ENCODE measurements around the gene SBK1. TPM values are rescaled to one million over a fixed set of nuclear protein-coding genes. Genes with fewer than 3 reads are reported as not detected.

SBK1 gene
- total and polyA plus RNA-seq, 4 donors, result 6.5 to 117 (median 57.2) TPM

DNA sequence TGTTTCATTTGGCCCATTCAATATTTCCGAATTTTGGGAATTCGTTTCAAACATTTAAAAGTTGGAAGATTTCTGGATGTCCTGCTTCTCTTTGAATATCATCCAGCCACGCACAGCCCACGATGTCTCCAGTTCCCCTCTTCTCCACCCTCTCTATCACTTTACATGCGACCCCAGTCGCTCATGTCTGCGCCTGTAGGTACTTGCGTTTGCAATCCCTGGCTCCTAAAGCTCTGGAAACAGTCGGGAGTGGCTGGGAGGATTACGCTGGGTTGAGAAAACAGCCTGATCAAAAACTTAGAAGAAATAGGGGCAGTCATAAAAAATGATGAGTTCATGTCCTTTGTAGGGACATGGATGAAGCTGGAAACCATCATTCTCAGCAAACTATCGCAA, 1.5 kb upstream of the SBK1 start:
- no peak overlapping the region for H3K4me3 ChIP-seq (ENCODE audit: low read depth, low read length)

GRCh38 chr16:28292731-28293600, 641 bp downstream of the SBK1 start:
- H3K27ac ChIP-seq (ENCODE audit: low read depth, low read length), result peak overlapping the region; percentile 25
- DNase-seq (ENCODE audit: low read depth in 4 of 6, low spot score in 6 of 6), result peak in 2 of 6 donors; percentile 88 to 92
- H3K36me3 ChIP-seq (ENCODE audit: control insufficient read depth, insufficient read depth, low read length), result peaks cover 13% of the 10 kb centered on the region
- H3K9me3 ChIP-seq (ENCODE audit: control insufficient read depth, insufficient read depth, low read length), result no peaks in the 10 kb centered on the region
- H3K4me3 ChIP-seq (ENCODE audit: low read depth, low read length), result peak overlapping the region; percentile 73
- no peaks in the 10 kb centered on the region for H3K27me3 ChIP-seq (ENCODE audit: control insufficient read depth, insufficient read depth, low read length)
- peaks cover 45% of the 10 kb centered on the region for H3K4me1 ChIP-seq (ENCODE audit: control insufficient read depth, insufficient read depth, low read length)
- WGBS (ENCODE audit: insufficient coverage), result under 1% methylated on average over 42 of the region's 60 CpGs

More for the DNA sequence above, 1.5 kb upstream of the SBK1 start:
- Histone ChIP-seq H3K4me1 (ENCODE audit: control insufficient read depth, insufficient read depth, low read length) (peaks cover 31% of the 10 kb centered on the region), H3K36me3 (ENCODE audit: control insufficient read depth, insufficient read depth, low read length) (peaks cover 4% of the 10 kb centered on the region), H3K9me3 (ENCODE audit: control insufficient read depth, insufficient read depth, low read length) (no peaks in the 10 kb centered on the region), H3K27me3 (ENCODE audit: control insufficient read depth, insufficient read depth, low read length) (no peaks in the 10 kb centered on the region), H3K27ac (ENCODE audit: low read depth, low read length) (no peak overlapping the region)
- DNase-seq (ENCODE audit: low read depth in 4 of 6, low spot score in 6 of 6), result peak in 1 of 6 donors; percentile 68
- 38% methylated on average over 8 of the region's 11 CpGs for WGBS (ENCODE audit: insufficient coverage)

- H3K36me3 ChIP-seq (ENCODE audit: control insufficient read depth, insufficient read depth, low read length), result peaks cover 18% of the 10 kb centered on the region
- no peaks in the 10 kb centered on the region for H3K27me3 ChIP-seq (ENCODE audit: control insufficient read depth, insufficient read depth, low read length)
- peak in 1 of 6 donors; percentile 63 for DNase-seq (ENCODE audit: low read depth in 4 of 6, low spot score in 6 of 6)
- peak overlapping the region; percentile 73 for H3K4me3 ChIP-seq (ENCODE audit: low read depth, low read length)
- peaks cover 51% of the 10 kb centered on the region for H3K4me1 ChIP-seq (ENCODE audit: control insufficient read depth, insufficient read depth, low read length)
- peak overlapping the region; percentile 25 for H3K27ac ChIP-seq (ENCODE audit: low read depth, low read length)
- WGBS (ENCODE audit: insufficient coverage), result 5% methylated on average over 4 of the region's 10 CpGs
- no peaks in the 10 kb centered on the region for H3K9me3 ChIP-seq (ENCODE audit: control insufficient read depth, insufficient read depth, low read length)
These were observed 1.3 kb downstream of the SBK1 start for GRCh38 chr16:28293601-28293960.

- WGBS (ENCODE audit: insufficient coverage), result 74% methylated on average over 6 of the region's 6 CpGs
- Histone ChIP-seq H3K4me1 (ENCODE audit: control insufficient read depth, insufficient read depth, low read length) (peaks cover 52% of the 10 kb centered on the region), H3K27ac (ENCODE audit: low read depth, low read length) (no peak overlapping the region), H3K4me3 (ENCODE audit: low read depth, low read length) (peak overlapping the region; percentile 73), H3K9me3 (ENCODE audit: control insufficient read depth, insufficient read depth, low read length) (no peaks in the 10 kb centered on the region), H3K27me3 (ENCODE audit: control insufficient read depth, insufficient read depth, low read length) (no peaks in the 10 kb centered on the region), H3K36me3 (ENCODE audit: control insufficient read depth, insufficient read depth, low read length) (peaks cover 21% of the 10 kb centered on the region)
- DNase-seq (ENCODE audit: low read depth in 4 of 6, low spot score in 6 of 6), result peak in 1 of 6 donors; percentile 6
These were observed 1.9 kb downstream of the SBK1 start for GRCh38 chr16:28294201-28294600.

- H3K36me3 ChIP-seq (ENCODE audit: control insufficient read depth, insufficient read depth, low read length), result peaks cover 28% of the 10 kb centered on the region
- peak overlapping the region; percentile 24 for H3K4me3 ChIP-seq (ENCODE audit: low read depth, low read length)
- DNase-seq (ENCODE audit: low read depth in 4 of 6, low spot score in 6 of 6), result peak in 1 of 6 donors; percentile 51
- 55% methylated on average over 6 of the region's 11 CpGs for WGBS (ENCODE audit: insufficient coverage)
- H3K27me3 ChIP-seq (ENCODE audit: control insufficient read depth, insufficient read depth, low read length), result no peaks in the 10 kb centered on the region
- peaks cover 52% of the 10 kb centered on the region for H3K4me1 ChIP-seq (ENCODE audit: control insufficient read depth, insufficient read depth, low read length)
- no peaks in the 10 kb centered on the region for H3K9me3 ChIP-seq (ENCODE audit: control insufficient read depth, insufficient read depth, low read length)
- no peak overlapping the region for H3K27ac ChIP-seq (ENCODE audit: low read depth, low read length)
These were observed 3.0 kb downstream of the SBK1 start for GRCh38 chr16:28295276-28295675.

- Histone ChIP-seq H3K27ac (ENCODE audit: low read depth, low read length) (no peak overlapping the region), H3K27me3 (ENCODE audit: control insufficient read depth, insufficient read depth, low read length) (no peaks in the 10 kb centered on the region), H3K4me3 (ENCODE audit: low read depth, low read length) (no peak overlapping the region), H3K9me3 (ENCODE audit: control insufficient read depth, insufficient read depth, low read length) (no peaks in the 10 kb centered on the region), H3K4me1 (ENCODE audit: control insufficient read depth, insufficient read depth, low read length) (peaks cover 52% of the 10 kb centered on the region), H3K36me3 (ENCODE audit: control insufficient read depth, insufficient read depth, low read length) (peaks cover 39% of the 10 kb centered on the region)
- DNase-seq (ENCODE audit: low read depth in 4 of 6, low spot score in 6 of 6), result no peak
- 56% methylated on average over 2 of the region's 2 CpGs for WGBS (ENCODE audit: insufficient coverage)
These were observed 5.0 kb downstream of the SBK1 start for GRCh38 chr16:28297308-28297707.

DNA sequence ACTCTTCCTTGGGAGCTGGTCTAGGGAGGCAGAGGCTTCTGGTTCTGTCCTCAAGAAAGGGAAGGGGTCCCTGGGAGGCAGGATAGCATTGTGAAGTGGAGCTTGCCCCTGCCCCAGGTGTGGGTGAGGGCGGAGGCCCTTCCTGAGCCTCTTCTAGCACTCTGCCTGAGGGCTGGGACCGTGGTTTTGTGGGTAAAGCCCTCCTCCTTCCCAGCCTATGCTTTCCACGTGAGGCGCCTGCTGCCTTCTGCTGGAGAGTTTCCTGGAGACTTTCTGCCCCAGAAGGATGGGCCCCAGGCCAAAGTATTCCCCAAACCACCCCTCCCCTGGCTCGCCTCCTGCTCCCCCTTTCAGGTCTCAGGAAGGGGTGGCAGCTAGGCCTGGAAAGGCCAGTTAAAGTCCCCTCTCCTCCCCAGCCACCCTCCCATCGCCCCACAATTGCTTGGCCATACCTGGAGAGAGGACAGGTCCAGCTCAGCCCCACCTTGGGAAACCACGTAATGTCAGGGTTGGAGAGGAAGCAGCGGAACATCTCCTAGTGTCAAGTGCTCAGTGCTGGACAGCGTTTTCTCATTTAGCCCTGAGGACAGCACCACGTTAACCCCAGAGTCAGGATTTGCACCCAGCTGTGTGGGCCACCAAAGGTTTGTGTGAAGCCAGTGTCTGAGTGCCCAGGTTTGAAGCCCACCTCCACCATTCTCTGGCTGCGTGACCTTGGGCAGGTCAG, 5.6 kb downstream of the SBK1 start:
- peaks cover 44% of the 10 kb centered on the region for H3K36me3 ChIP-seq (ENCODE audit: control insufficient read depth, insufficient read depth, low read length)
- no peaks in the 10 kb centered on the region for H3K27me3 ChIP-seq (ENCODE audit: control insufficient read depth, insufficient read depth, low read length)
- DNase-seq (ENCODE audit: low read depth in 4 of 6, low spot score in 6 of 6), result no peak
- no peak overlapping the region for H3K4me3 ChIP-seq (ENCODE audit: low read depth, low read length)
- WGBS (ENCODE audit: insufficient coverage), result 49% methylated on average over 8 of the region's 11 CpGs
- no peaks in the 10 kb centered on the region for H3K9me3 ChIP-seq (ENCODE audit: control insufficient read depth, insufficient read depth, low read length)
- no peak overlapping the region for H3K27ac ChIP-seq (ENCODE audit: low read depth, low read length)
- peaks cover 48% of the 10 kb centered on the region for H3K4me1 ChIP-seq (ENCODE audit: control insufficient read depth, insufficient read depth, low read length)

- 60% methylated on average over 4 of the region's 4 CpGs for WGBS (ENCODE audit: insufficient coverage)
- Histone ChIP-seq H3K27me3 (ENCODE audit: control insufficient read depth, insufficient read depth, low read length) (no peaks in the 10 kb centered on the region), H3K36me3 (ENCODE audit: control insufficient read depth, insufficient read depth, low read length) (peaks cover 45% of the 10 kb centered on the region), H3K27ac (ENCODE audit: low read depth, low read length) (no peak overlapping the region), H3K4me1 (ENCODE audit: control insufficient read depth, insufficient read depth, low read length) (peaks cover 45% of the 10 kb centered on the region), H3K9me3 (ENCODE audit: control insufficient read depth, insufficient read depth, low read length) (no peaks in the 10 kb centered on the region), H3K4me3 (ENCODE audit: low read depth, low read length) (no peak overlapping the region)
- no peak for DNase-seq (ENCODE audit: low read depth in 4 of 6, low spot score in 6 of 6)
These were observed 6.2 kb downstream of the SBK1 start for GRCh38 chr16:28298511-28298878.

GRCh38 chr16:28300327-28300726, 8.0 kb downstream of the SBK1 start:
- DNase-seq (ENCODE audit: low read depth in 4 of 6, low spot score in 6 of 6), result no peak
- peaks cover 27% of the 10 kb centered on the region for H3K4me1 ChIP-seq (ENCODE audit: control insufficient read depth, insufficient read depth, low read length)
- no peaks in the 10 kb centered on the region for H3K9me3 ChIP-seq (ENCODE audit: control insufficient read depth, insufficient read depth, low read length)
- no peak overlapping the region for H3K4me3 ChIP-seq (ENCODE audit: low read depth, low read length)
- no peak overlapping the region for H3K27ac ChIP-seq (ENCODE audit: low read depth, low read length)
- peaks cover 50% of the 10 kb centered on the region for H3K36me3 ChIP-seq (ENCODE audit: control insufficient read depth, insufficient read depth, low read length)
- WGBS (ENCODE audit: insufficient coverage), result 100% methylated on average over 1 of the region's 5 CpGs
- H3K27me3 ChIP-seq (ENCODE audit: control insufficient read depth, insufficient read depth, low read length), result no peaks in the 10 kb centered on the region
